ENCODE measurements around the gene ATP5ME. TPM values are rescaled to one million over a fixed set of nuclear protein-coding genes. Genes with fewer than 3 reads are reported as not detected.

Gene ATP5ME
- polyA plus RNA-seq, 3 donors = 163 to 397 (median 367) TPM

DNA sequence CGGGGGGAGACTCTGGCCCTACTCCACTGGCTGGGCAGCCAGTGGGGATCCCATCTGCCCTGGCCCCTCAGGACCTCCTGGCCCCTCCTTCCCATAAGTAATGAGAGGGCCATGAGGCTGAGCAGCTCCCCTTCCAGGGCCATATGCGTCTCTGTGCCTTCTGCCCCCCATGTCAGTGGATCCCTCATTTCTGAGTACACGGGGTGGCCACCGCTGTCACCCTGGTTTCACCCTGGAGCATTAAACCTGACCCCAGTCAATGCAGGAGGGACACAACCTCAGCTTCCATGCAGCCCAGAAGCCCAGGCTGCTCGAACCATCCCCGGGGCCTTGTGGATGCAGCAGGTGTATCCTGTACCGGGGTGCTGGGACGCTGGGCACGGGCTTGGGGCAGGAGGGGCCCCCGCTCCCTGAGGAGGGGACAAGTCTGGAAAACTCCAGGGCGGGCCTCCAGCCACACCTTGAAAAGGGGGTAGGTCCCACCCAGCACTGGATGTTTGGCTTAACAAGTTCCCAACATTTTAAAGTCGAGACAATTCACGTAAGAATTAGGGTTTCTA lies 24.2 kb downstream of the ATP5ME start:
- H3K4me1 Mint-ChIP-seq = no peaks in the 10 kb centered on the region
- H3K36me3 Mint-ChIP-seq = no peaks in the 10 kb centered on the region
- H3K27me3 Mint-ChIP-seq (ENCODE audit: low read depth in 3 of 3) = peaks cover 21 to 36% (median 32%) of the 10 kb centered on the region in 3 donors

DNA sequence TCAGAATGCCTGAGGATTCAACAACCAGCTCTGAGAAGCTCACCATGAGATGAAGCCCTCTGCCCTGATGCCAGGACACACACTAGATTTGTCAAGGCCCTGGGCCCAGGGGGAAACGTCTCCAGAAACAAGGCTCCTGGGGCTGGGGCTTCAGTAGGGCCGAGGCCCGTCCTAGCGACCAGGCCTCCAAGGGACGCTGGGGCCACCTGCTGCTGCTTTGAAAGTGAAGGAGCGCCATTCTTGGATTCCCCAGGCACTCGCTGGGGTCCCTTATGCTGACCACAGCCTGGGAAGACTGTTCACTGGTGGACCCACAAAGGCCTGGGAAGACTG lies 24.8 kb downstream of the ATP5ME start:
- Histone ChIP-seq H3K79me2 (ENCODE audit: insufficient read depth, low read length) (no peaks in the 10 kb centered on the region), H3K4me2 (replicated peaks; ENCODE audit: extremely low read depth, low read length, poor library complexity, severe bottlenecking) (no peak overlapping the region), H2AFZ (ENCODE audit: insufficient read depth, low read depth, low read length, poor library complexity, severe bottlenecking) (no peak overlapping the region), H3K4me3 (replicated peaks in 1 of 3; ENCODE audit: low read depth in 2 of 3, low read length in 3 of 3) (no peak overlapping the region), H3K36me3 (replicated peaks in 1 of 2; ENCODE audit: control insufficient read depth in 1 of 2, insufficient read depth in 2 of 2, low read length in 2 of 2) (no peaks in the 10 kb centered on the region), H4K20me1 (ENCODE audit: insufficient read depth, low read length) (no peaks in the 10 kb centered on the region), H3K9me3 (replicated peaks in 1 of 2; ENCODE audit: control insufficient read depth in 1 of 2, insufficient read depth in 1 of 2, low read length in 2 of 2) (peaks cover 0 to 7% of the 10 kb centered on the region in 2 donors), H3K9ac (ENCODE audit: insufficient read depth, low read length, poor library complexity, severe bottlenecking) (no peak overlapping the region), H3K27ac (ENCODE audit: low read depth in 1 of 2, low read length in 2 of 2) (no peak overlapping the region), H3K27me3 (ENCODE audit: control insufficient read depth in 2 of 2, insufficient read depth in 2 of 2, low read length in 2 of 2) (peaks cover 0 to 20% of the 10 kb centered on the region in 2 donors), H3K4me1 (ENCODE audit: control insufficient read depth in 1 of 2, insufficient read depth in 2 of 2, low read length in 2 of 2) (no peaks in the 10 kb centered on the region)
- intact Hi-C loops (cut with micrococcal nuclease) = no loop called here
- DNase-seq = no peak
- no peak overlapping the region for H3K4me3 Mint-ChIP-seq
- no peaks in the 10 kb centered on the region for H3K4me1 Mint-ChIP-seq
- WGBS (ENCODE audit: insufficient coverage) = 94% methylated on average over 7 of the region's 7 CpGs
- peaks cover 21 to 40% (median 32%) of the 10 kb centered on the region in 3 donors for H3K27me3 Mint-ChIP-seq (ENCODE audit: low read depth in 3 of 3)
- H3K27ac Mint-ChIP-seq = no peak overlapping the region
- no peaks in the 10 kb centered on the region for H3K36me3 Mint-ChIP-seq
- peaks cover 3 to 25% (median 15%) of the 10 kb centered on the region in 7 donors for H3K9me3 Mint-ChIP-seq
- TF ChIP-seq, protein P1, sequence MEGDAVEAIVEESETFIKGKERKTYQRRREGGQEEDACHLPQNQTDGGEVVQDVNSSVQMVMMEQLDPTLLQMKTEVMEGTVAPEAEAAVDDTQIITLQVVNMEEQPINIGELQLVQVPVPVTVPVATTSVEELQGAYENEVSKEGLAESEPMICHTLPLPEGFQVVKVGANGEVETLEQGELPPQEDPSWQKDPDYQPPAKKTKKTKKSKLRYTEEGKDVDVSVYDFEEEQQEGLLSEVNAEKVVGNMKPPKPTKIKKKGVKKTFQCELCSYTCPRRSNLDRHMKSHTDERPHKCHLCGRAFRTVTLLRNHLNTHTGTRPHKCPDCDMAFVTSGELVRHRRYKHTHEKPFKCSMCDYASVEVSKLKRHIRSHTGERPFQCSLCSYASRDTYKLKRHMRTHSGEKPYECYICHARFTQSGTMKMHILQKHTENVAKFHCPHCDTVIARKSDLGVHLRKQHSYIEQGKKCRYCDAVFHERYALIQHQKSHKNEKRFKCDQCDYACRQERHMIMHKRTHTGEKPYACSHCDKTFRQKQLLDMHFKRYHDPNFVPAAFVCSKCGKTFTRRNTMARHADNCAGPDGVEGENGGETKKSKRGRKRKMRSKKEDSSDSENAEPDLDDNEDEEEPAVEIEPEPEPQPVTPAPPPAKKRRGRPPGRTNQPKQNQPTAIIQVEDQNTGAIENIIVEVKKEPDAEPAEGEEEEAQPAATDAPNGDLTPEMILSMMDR (IDR thresholded peaks at IDR 0.05) = no peak

More for the DNA sequence above, 24.2 kb downstream of the ATP5ME start:
- TF ChIP-seq, protein P1 (IDR thresholded peaks at IDR 0.05) = no peak
- Histone ChIP-seq H4K20me1 (ENCODE audit: insufficient read depth, low read length) (no peaks in the 10 kb centered on the region), H2AFZ (ENCODE audit: insufficient read depth, low read depth, low read length, poor library complexity, severe bottlenecking) (no peak overlapping the region), H3K4me2 (replicated peaks; ENCODE audit: extremely low read depth, low read length, poor library complexity, severe bottlenecking) (no peak overlapping the region), H3K27ac (ENCODE audit: low read depth in 1 of 2, low read length in 2 of 2) (no peak overlapping the region), H3K4me3 (replicated peaks in 1 of 3; ENCODE audit: low read depth in 2 of 3, low read length in 3 of 3) (no peak overlapping the region), H3K27me3 (ENCODE audit: control insufficient read depth in 2 of 2, insufficient read depth in 2 of 2, low read length in 2 of 2) (peaks cover 0 to 20% of the 10 kb centered on the region in 2 donors), H3K79me2 (ENCODE audit: insufficient read depth, low read length) (no peaks in the 10 kb centered on the region), H3K4me1 (ENCODE audit: control insufficient read depth in 1 of 2, insufficient read depth in 2 of 2, low read length in 2 of 2) (no peaks in the 10 kb centered on the region), H3K36me3 (replicated peaks in 1 of 2; ENCODE audit: control insufficient read depth in 1 of 2, insufficient read depth in 2 of 2, low read length in 2 of 2) (no peaks in the 10 kb centered on the region), H3K9me3 (replicated peaks in 1 of 2; ENCODE audit: control insufficient read depth in 1 of 2, insufficient read depth in 1 of 2, low read length in 2 of 2) (peaks cover 0 to 7% of the 10 kb centered on the region in 2 donors), H3K9ac (ENCODE audit: insufficient read depth, low read length, poor library complexity, severe bottlenecking) (no peak overlapping the region)
- H3K27ac Mint-ChIP-seq = no peak overlapping the region
- intact Hi-C loops (cut with micrococcal nuclease) = no loop called here
- WGBS (ENCODE audit: insufficient coverage) = 92% methylated on average over 12 of the region's 13 CpGs
- no peak overlapping the region for H3K4me3 Mint-ChIP-seq
- DNase-seq = no peak
- H3K9me3 Mint-ChIP-seq = peaks cover 3 to 20% (median 10%) of the 10 kb centered on the region in 7 donors
